PFSK-1 (cell line): ENCODE data around the gene UBE2J1.

ENCODE experiments used
- FOXP2 ChIP-seq: optimal IDR thresholded peaks from 2 replicates; pipeline ENCODE3; 2011; ENCODE audit warnings: borderline replicate concordance, control low read depth, inconsistent platforms; ENCODE audit not compliant: insufficient read depth; ENCODE audit errors: extremely low read length, extremely low read depth
- POLR2AphosphoS5 ChIP-seq: IDR thresholded peaks from 2 replicates; pipeline ENCODE4 v1.6.1; 2012; ENCODE audit warnings: low read depth, mild to moderate bottlenecking, control low read depth, low read length, moderate library complexity
- REST ChIP-seq, 2 experiments: IDR thresholded peaks; 2 replicates each; pipeline versions ENCODE4 v1.6.1 to v1.8.0; 2011 to 2012; ENCODE audit warnings: low read depth in 2 of 2, low read length in 2 of 2, control low read depth in 1 of 2, inconsistent platforms in 1 of 2, mild to moderate bottlenecking in 1 of 2, moderate library complexity in 1 of 2; ENCODE audit not compliant: insufficient read depth in 1 of 2
- SIN3A ChIP-seq: IDR thresholded peaks from 2 replicates; pipeline ENCODE4 v1.6.1; 2012; ENCODE audit warnings: mild to moderate bottlenecking, low read length, moderate library complexity, borderline replicate concordance; ENCODE audit not compliant: insufficient read depth
- TAF1 ChIP-seq: IDR thresholded peaks from 2 replicates; pipeline ENCODE4 v1.6.1; 2012; ENCODE audit warnings: low read length, control low read depth, borderline replicate concordance; ENCODE audit not compliant: insufficient read depth

UBE2J1 gene

GRCh38 chr6:89330910-89331309 is 21.6 kb downstream of the UBE2J1 start:
- TF ChIP-seq TAF1 (no peak), FOXP2 (no peak), SIN3A (no peak), POLR2AphosphoS5 (no peak), REST (IDR thresholded peaks at IDR 0.05; ENCODE audit: insufficient read depth in 1 of 2, low read depth in 2 of 2, low read length in 2 of 2) (no peak)

GRCh38 chr6:89328976-89329375 is 23.5 kb downstream of the UBE2J1 start:
- TF ChIP-seq TAF1, result no peak
- no peak for TF ChIP-seq REST (IDR thresholded peaks at IDR 0.05; ENCODE audit: insufficient read depth in 1 of 2, low read depth in 2 of 2, low read length in 2 of 2)
- no peak for TF ChIP-seq SIN3A
- no peak for TF ChIP-seq FOXP2

- TF ChIP-seq REST (IDR thresholded peaks at IDR 0.05; ENCODE audit: insufficient read depth in 1 of 2, low read depth in 2 of 2, low read length in 2 of 2) (no peak), TAF1 (no peak), SIN3A (no peak), FOXP2 (no peak), POLR2AphosphoS5 (no peak)
Measured at GRCh38 chr6:89324304-89324703, 28.2 kb downstream of the UBE2J1 start.

- TF ChIP-seq REST (IDR thresholded peaks at IDR 0.05; ENCODE audit: insufficient read depth in 1 of 2, low read depth in 2 of 2, low read length in 2 of 2) (no peak), FOXP2 (no peak), POLR2AphosphoS5 (no peak), TAF1 (no peak)
Measured at GRCh38 chr6:89323511-89323971, 29.0 kb downstream of the UBE2J1 start.
